ENCODE measurements around the gene CALY.

GRCh38 chr10:133275684-133276092 lies 61.0 kb downstream of the CALY start:
- TF ChIP-seq EZH2 (IDR thresholded peaks at IDR 0.05) (no peak), SP1 (IDR thresholded peaks at IDR 0.05; ENCODE audit: low read depth) (no peak), EZH2phosphoT487 (IDR thresholded peaks at IDR 0.05; ENCODE audit: borderline replicate concordance) (no peak), YY1 (IDR thresholded peaks at IDR 0.05; ENCODE audit: extremely low read depth, insufficient replicate concordance, low read depth, low read length) (no peak), POLR2A (IDR thresholded peaks at IDR 0.05; ENCODE audit: borderline replicate concordance, extremely low read depth, insufficient read depth, insufficient read length) (no peak), SRF (IDR thresholded peaks at IDR 0.05; ENCODE audit: low read depth) (no peak), REST (IDR thresholded peaks at IDR 0.05; ENCODE audit: low read depth) (no peak), POLR2AphosphoS5 (IDR thresholded peaks at IDR 0.05; ENCODE audit: low read depth, low read length) (no peak), JUND (IDR thresholded peaks at IDR 0.05) (no peak)
- TF ChIP-seq, protein P1, sequence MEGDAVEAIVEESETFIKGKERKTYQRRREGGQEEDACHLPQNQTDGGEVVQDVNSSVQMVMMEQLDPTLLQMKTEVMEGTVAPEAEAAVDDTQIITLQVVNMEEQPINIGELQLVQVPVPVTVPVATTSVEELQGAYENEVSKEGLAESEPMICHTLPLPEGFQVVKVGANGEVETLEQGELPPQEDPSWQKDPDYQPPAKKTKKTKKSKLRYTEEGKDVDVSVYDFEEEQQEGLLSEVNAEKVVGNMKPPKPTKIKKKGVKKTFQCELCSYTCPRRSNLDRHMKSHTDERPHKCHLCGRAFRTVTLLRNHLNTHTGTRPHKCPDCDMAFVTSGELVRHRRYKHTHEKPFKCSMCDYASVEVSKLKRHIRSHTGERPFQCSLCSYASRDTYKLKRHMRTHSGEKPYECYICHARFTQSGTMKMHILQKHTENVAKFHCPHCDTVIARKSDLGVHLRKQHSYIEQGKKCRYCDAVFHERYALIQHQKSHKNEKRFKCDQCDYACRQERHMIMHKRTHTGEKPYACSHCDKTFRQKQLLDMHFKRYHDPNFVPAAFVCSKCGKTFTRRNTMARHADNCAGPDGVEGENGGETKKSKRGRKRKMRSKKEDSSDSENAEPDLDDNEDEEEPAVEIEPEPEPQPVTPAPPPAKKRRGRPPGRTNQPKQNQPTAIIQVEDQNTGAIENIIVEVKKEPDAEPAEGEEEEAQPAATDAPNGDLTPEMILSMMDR (IDR thresholded peaks at IDR 0.05 in 2 of 3, conservative IDR thresholded peaks at IDR 0.05 in 1 of 3; ENCODE audit: borderline replicate concordance in 1 of 3, insufficient read depth in 1 of 3, low read depth in 2 of 3, low read length in 2 of 3): no peak
- TF ChIP-seq, protein P2, sequence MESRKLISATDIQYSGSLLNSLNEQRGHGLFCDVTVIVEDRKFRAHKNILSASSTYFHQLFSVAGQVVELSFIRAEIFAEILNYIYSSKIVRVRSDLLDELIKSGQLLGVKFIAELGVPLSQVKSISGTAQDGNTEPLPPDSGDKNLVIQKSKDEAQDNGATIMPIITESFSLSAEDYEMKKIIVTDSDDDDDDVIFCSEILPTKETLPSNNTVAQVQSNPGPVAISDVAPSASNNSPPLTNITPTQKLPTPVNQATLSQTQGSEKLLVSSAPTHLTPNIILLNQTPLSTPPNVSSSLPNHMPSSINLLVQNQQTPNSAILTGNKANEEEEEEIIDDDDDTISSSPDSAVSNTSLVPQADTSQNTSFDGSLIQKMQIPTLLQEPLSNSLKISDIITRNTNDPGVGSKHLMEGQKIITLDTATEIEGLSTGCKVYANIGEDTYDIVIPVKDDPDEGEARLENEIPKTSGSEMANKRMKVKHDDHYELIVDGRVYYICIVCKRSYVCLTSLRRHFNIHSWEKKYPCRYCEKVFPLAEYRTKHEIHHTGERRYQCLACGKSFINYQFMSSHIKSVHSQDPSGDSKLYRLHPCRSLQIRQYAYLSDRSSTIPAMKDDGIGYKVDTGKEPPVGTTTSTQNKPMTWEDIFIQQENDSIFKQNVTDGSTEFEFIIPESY (IDR thresholded peaks at IDR 0.05; ENCODE audit: extremely low read depth, insufficient replicate concordance, low read length): no peak

Measured in HCT116 (cell line).